ENCODE measurements around the gene SIRT6. TPM values are rescaled to one million over a fixed set of nuclear protein-coding genes. Genes with fewer than 3 reads are reported as not detected.
A peak's percentile ranks its signal among the peaks of the same experiment; 100 is the strongest.
"Not testable (repeated sequence)": the region's sequence is repeated elsewhere in the genome, so short reads cannot be mapped to it uniquely, and the experiment has no call there.

The SIRT6 gene
- total RNA-seq, 1 donor from 2014 or later = 11.4 TPM

GRCh38 chr19:4174895-4175668 lies 7.3 kb downstream of the SIRT6 start:
- DNase-seq (ENCODE audit: low read depth, low spot score) = no peak

- DNase-seq (ENCODE audit: low read depth, low spot score) = no peak
These were observed 8.0 kb downstream of the SIRT6 start for GRCh38 chr19:4174213-4174894.

GRCh38 chr19:4173479-4174212 lies 8.7 kb downstream of the SIRT6 start:
- no peak for DNase-seq (ENCODE audit: low read depth, low spot score)

DNA sequence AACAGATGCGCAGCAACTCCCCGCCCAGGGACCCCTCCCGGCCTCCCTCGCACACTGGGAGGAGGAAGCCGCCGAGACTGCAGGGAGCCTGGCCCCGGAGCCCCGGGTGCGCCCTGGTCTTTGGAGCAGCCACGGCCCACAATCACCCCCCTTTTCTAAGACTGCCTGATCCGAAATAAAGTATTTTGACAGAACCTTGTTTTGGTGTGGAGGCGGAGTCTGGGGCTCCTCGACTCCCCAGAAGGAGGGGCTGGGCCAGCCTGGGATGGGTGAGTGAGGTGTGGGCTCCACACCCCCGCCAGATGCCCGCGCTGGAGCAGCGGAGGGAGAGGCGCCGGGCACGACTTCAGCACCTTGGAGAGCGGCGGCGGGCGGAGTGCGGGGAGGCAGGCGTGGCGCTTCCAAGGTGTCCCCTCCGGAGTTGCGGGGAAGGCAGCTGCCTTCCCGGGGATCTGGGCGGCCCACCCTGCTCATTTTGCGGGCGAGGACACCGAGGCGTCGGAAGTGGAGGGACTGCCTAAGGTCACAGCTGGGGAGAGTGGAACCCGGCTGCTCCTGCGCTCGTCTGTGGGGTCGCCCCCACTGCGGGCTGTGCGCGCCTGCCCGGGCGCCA lies 9.4 kb downstream of the SIRT6 start:
- DNase-seq (ENCODE audit: low read depth, low spot score) = no peak

DNA sequence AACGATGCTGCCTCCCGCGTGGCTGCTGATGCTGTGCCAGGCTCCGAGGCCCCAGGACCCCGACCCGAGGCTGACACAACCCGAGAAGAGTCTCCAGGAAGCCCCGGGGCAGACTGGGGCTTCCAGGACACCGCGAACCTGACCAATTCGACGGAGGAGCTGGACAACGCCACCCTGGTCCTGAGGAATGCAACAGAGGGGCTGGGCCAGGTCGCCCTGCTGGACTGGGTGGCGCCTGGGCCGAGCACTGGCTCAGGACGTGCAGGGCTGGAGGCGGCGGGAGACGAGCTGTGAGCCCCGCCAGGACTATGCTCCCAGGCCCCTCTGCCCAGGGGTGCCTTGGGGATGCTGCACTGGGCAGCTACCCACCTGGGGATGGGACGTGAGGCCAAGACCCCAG lies 10.7 kb downstream of the SIRT6 start:
- no peak for DNase-seq (ENCODE audit: low read depth, low spot score)

- no peak for DNase-seq (ENCODE audit: low read depth, low spot score)
These were observed 18.1 kb downstream of the SIRT6 start for GRCh38 chr19:4164262-4164661.

DNA sequence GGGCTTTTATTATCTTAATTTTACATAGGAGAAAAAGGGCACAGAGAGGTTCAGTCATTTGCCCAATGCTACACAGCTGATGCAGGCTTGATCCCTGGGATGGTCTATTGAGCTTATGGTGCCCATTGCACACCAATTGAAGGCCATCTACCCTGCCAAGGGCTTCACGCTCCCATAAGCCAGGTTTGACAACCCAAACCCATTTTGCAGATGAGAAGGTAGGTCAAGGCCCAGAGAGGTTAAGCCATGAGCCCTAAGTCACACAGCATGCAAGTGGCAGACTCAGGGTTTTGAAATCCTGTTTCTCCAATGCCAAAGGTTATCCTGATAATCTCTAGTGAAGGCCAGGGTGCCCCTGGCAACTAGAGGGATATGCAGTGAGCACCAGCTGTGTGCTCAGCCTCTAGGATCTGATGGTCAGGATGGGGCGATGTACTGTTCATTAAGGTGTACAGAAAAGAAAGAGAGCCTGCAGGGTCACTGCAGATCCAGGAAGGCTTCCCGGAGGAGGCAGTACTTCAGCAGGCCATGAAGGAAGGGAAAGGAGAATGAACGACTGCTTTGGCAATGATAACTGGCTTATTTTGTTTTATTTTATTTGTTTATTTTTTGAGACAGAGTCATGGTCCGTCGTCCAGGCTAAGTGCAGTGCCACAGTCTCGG lies 20.8 kb downstream of the SIRT6 start:
- no peak for DNase-seq (ENCODE audit: low read depth, low spot score)

DNA sequence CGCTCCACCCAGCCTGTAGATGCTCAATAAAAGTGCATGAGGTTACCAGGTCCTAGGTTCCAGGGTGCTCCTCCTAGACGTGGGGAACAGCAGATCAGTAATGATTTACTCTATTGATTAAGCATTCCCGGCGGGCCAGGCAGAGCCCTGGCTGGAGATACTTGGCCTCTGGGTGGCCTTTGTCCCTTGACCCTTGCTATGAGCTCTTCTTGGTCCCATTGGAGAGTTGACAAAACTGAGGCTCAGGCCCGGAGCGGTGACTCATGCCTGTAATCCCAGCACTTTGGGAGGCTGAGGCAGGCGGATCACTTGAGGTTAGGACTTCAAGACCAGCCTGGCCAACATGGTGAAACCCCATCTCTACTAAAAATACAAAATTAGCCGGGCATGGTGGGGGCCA lies 24.4 kb downstream of the SIRT6 start:
- DNase-seq (ENCODE audit: low read depth, low spot score) = not testable (repeated sequence)

DNA sequence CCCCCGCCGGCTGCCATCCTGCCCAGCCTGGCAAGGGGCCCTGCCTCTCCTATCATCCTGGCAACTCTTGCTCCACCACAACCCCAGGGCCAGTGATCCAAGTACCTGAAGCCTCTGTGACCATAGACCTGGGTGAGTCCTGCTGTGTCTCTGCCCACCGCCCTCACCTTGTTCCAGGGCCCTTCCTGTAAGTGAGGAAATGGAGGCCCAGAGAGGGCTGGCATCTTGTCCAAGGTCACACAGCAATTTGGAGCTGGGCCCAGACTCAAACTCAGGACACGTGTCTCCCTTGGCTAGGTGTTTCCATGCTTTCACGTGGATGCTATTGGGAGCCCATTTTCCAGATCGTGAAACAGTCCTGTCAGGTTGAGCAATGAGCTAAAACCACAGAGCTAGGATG lies 25.2 kb downstream of the SIRT6 start:
- DNase-seq (ENCODE audit: low read depth, low spot score) = no peak

DNA sequence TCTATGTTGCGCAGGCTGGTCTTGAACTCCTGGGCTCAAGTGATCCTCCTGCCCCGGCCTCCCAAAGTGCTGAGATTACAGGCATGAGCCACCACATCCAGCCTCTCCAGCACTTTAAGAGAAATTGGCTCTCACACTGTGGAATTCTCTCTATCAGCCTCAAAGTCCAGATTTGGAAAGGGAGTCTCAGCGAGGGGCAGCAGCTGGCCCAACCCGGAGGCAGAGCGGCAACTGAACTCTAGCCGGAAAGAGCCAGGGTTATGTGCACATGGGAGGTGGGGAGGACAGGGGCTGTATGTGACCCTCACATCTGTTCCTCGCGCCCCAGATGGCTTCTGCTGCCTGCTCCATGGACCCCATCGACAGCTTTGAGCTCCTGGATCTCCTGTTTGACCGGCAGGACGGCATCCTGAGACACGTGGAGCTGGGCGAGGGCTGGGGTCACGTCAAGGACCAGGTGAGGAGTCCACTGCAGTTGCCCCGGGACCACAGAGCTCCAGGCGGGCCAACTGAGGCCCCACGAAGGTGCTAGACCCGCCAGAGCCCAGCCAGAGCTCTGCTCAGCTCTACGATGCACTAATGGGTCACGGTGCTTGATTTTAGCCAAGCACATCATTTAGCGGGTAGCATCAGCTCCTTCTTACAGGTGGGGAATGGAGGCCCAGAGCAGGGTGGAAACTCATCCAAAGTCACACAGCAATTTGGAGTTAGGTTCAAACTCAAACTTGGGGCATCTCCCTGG lies 27.6 kb downstream of the SIRT6 start:
- DNase-seq (ENCODE audit: low read depth, low spot score) = no peak

DNA sequence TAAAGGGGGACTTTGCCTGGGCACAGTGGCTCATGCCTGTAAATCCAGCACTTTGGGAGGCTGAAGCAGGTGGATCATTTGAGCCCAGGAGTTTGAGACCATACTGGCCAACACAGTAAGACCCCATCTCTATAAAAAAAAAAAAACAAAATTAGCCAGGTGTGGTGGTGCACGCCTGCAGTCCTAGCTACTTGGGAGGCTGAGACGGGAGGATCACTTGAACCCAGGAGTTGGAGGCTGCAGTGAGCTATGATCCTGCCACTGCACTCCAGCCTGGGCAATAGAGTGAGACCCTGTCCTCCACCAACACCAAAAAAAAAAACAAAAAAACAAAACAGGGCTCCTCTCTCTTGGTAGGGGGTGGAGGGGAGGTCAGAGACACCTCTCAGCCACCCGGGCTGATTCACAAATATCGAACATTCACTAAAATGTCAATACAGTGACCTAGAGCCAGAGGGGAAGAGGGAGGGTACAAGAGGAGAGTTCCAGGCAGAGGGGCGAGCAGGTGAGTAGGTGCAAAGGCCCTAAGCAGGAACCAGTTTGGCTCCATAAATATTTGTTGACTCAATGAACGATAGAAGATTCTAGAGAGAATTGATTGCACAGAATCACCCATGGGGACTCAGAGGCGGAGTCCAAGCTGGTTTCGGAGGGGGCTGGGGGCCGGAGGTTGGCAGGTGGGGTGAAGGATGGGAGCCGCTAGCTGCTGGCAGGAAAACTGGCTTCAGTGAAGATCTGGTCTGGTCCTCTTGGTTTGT lies 29.9 kb downstream of the SIRT6 start:
- no peak for DNase-seq (ENCODE audit: low read depth, low spot score)

GRCh38 chr19:4151623-4152022 lies 30.7 kb downstream of the SIRT6 start:
- no peak for DNase-seq (ENCODE audit: low read depth, low spot score)

GRCh38 chr19:4149518-4150288 lies 32.7 kb downstream of the SIRT6 start:
- DNase-seq (ENCODE audit: low read depth, low spot score) = no peak

DNA sequence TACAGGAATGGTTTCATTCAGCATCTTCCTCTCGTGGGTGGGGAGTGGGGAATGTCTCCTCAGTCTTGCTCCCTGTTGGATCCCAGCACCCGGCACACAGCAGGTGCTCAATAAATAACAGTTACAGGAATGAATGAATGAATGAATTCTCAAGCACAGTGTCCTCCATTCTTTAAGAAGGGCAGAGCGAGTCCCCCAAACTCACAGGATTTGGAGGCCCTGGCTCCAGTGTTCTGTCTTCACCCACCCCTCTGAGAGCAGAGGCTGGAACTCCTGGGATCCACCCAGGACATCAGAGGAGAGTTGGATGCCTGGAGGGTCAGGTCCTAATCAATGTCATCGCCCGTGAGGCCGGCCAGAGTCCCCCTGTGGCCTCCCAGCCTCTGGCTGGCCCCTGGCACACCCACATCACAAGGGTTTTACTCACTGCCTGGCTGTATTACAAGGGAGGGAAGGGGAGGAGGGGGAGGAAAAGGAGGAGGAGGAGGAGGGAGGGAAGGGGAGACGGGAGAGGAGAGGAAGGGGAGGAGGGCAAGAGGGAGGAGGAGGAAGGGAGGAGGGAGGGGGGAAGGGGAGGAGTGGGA lies 37.6 kb downstream of the SIRT6 start:
- DNase-seq (ENCODE audit: low read depth, low spot score) = no peak

DNA sequence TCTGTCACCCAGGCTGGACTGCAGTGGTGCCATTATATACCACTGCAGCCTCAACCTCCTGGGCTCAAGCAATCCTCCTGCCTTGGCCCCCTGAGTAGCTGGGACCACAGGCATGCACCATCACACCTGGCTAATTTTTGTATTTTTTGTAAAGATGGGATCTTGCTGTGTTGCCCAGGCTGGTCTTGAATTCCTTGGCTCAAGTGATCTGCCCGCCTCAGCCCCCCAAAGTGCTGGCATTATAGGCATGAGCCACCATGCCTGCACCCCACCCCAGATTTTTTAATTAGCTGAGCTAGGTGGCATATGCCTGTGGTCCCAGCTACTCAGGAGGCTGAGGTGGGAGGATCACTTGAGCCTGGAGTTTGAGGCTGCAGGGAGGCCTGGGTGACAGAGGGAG lies 39.4 kb downstream of the SIRT6 start:
- DNase-seq (ENCODE audit: low read depth, low spot score) = not testable (repeated sequence)

- DNase-seq (ENCODE audit: low read depth, low spot score) = peak; percentile 17
These were observed 42.1 kb downstream of the SIRT6 start for GRCh38 chr19:4140237-4140711.

- DNase-seq (ENCODE audit: low read depth, low spot score) = no peak
These were observed 42.6 kb downstream of the SIRT6 start for GRCh38 chr19:4139614-4140236.

DNA sequence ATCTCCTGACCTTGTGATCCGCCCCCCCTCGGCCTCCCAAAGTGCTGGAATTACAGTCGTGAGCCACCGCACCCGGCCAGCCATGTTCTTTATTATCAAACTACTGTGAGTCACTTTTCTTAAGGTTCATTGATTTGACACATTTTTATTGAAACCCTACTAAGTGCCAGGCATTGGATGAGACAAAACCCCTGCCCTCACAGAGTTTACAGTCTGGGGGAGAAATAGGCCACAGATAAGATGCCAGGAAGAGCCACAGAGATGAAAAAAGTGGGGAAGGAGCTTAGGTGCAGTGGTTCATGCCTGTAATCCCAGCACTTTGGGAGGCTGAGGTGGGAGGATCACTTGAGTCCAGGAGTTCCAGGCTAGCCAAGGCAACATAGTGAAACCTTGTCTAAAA lies 43.9 kb downstream of the SIRT6 start:
- no peak for DNase-seq (ENCODE audit: low read depth, low spot score)

Measured in pulmonary artery endothelial cell (primary cell).